Gastrocnemius medialis (tissue), 4 donors: ENCODE measurements around the gene CLMN.

Source experiments
- POLR2A ChIP-seq, 2 donors: fragments of 450-650 bp; IDR thresholded peaks; one replicate each; pipeline ENCODE4 v1.6.1; 2017; ENCODE audit warnings: antibody characterized with exemption in 2 of 2, mild to moderate bottlenecking in 2 of 2, moderate library complexity in 2 of 2
- TF ChIP-seq, protein P1 (sequence below), 5 experiments: fragments of 450-650 bp in 3 of 5; fragments of 200-600 bp in 2 of 5; sonication (generic) in 2 of 5; IDR thresholded peaks in 4 of 5; conservative IDR thresholded peaks in 1 of 5; 1 replicate in 4 of 5; 2 replicates in 1 of 5; pipeline ENCODE4 v1.5.1; 2016 to 2019; ENCODE audit warnings: antibody characterized with exemption in 5 of 5, mild to moderate bottlenecking in 3 of 5, moderate library complexity in 3 of 5

DNA sequence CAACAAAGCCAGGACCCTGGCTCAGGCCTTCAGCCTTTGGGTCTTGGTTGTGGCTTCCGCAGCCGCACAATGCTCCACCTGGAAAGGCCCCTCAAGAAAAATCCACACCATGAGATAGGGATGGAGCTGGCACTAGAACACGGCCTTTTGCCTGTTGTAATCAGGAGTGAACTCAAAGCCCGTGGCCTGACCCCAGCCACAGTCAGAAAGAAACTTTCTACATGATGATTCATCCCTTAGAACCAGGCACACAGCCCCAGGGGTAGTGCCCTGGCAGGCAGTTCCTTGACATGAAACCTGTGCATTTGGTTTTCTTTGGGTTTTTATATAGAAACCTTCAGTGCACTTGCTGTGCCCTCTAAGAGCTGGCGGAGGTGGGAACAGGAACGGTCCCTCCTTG is 5.1 kb downstream of the CLMN start:
- TF ChIP-seq, protein P1, sequence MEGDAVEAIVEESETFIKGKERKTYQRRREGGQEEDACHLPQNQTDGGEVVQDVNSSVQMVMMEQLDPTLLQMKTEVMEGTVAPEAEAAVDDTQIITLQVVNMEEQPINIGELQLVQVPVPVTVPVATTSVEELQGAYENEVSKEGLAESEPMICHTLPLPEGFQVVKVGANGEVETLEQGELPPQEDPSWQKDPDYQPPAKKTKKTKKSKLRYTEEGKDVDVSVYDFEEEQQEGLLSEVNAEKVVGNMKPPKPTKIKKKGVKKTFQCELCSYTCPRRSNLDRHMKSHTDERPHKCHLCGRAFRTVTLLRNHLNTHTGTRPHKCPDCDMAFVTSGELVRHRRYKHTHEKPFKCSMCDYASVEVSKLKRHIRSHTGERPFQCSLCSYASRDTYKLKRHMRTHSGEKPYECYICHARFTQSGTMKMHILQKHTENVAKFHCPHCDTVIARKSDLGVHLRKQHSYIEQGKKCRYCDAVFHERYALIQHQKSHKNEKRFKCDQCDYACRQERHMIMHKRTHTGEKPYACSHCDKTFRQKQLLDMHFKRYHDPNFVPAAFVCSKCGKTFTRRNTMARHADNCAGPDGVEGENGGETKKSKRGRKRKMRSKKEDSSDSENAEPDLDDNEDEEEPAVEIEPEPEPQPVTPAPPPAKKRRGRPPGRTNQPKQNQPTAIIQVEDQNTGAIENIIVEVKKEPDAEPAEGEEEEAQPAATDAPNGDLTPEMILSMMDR (IDR thresholded peaks at IDR 0.05 in 4 of 5, conservative IDR thresholded peaks at IDR 0.05 in 1 of 5): no peak
- TF ChIP-seq POLR2A (IDR thresholded peaks at IDR 0.05): no peak
